Neural crest cell (in vitro differentiated cells): ENCODE measurements around the gene ERCC5. TPM values are rescaled to one million over a fixed set of nuclear protein-coding genes. Genes with fewer than 3 reads are reported as not detected.

Experiments used
- DNase-seq: peaks from one replicate; pipeline ENCODE4 v3.0.0; 2021; ENCODE audit warnings: low read depth, mixed read lengths, low spot score
- H3K27ac Mint-ChIP-seq: one replicate; pipeline ENCODE4 v1.8.0; 2021; ENCODE audit warnings: mild to moderate bottlenecking, mixed read lengths; ENCODE audit not compliant: unreplicated experiment
- H3K27me3 Mint-ChIP-seq: 2 replicates; pipeline ENCODE4 v1.8.0; 2021; ENCODE audit warnings: low read depth, mild to moderate bottlenecking, mixed read lengths
- H3K36me3 Mint-ChIP-seq: 2 replicates; pipeline ENCODE4 v1.8.0; 2021; ENCODE audit warnings: low read depth, mild to moderate bottlenecking, mixed read lengths
- H3K4me1 Mint-ChIP-seq: 2 replicates; pipeline ENCODE4 v1.8.0; 2021; ENCODE audit warnings: mixed read lengths
- H3K4me3 Mint-ChIP-seq: one replicate; pipeline ENCODE4 v1.8.0; 2021; ENCODE audit warnings: mild to moderate bottlenecking, mixed read lengths
- H3K9me3 Mint-ChIP-seq: 2 replicates; pipeline ENCODE4 v1.8.0; 2021; ENCODE audit warnings: mixed read lengths
- CTCF ChIP-seq: fragments of 200-600 bp; sonication (generic); conservative IDR thresholded peaks from 2 replicates; pipeline ENCODE4 v1.5.0; 2021; ENCODE audit warnings: antibody characterized with exemption, mild to moderate bottlenecking
- total RNA-seq: library from RNA; stranded (reverse); gene quantifications from 2 replicates; pipeline ENCODE4 v1.2.1, GENCODE V29; 2021

ERCC5 gene
- total RNA-seq, 1 donor from 2014 or later = 39.2 TPM

- H3K9me3 Mint-ChIP-seq = peaks cover 3% of the 10 kb centered on the region
- peaks cover 9% of the 10 kb centered on the region for H3K36me3 Mint-ChIP-seq
- H3K4me1 Mint-ChIP-seq = peaks cover 9% of the 10 kb centered on the region
- H3K27me3 Mint-ChIP-seq = no peaks in the 10 kb centered on the region
- no peak for DNase-seq
- no peak for TF ChIP-seq CTCF
- no peak overlapping the region for H3K27ac Mint-ChIP-seq
- H3K4me3 Mint-ChIP-seq = no peak overlapping the region
These were observed 36.2 kb downstream of the ERCC5 start for GRCh38 chr13:102881819-102882686.

GRCh38 chr13:102892503-102892902 is 46.7 kb downstream of the ERCC5 start:
- H3K36me3 Mint-ChIP-seq = no peaks in the 10 kb centered on the region
- no peak overlapping the region for H3K4me3 Mint-ChIP-seq
- no peak for DNase-seq
- H3K9me3 Mint-ChIP-seq = no peaks in the 10 kb centered on the region
- no peak overlapping the region for H3K27ac Mint-ChIP-seq
- H3K27me3 Mint-ChIP-seq = no peaks in the 10 kb centered on the region
- no peaks in the 10 kb centered on the region for H3K4me1 Mint-ChIP-seq
- no peak for TF ChIP-seq CTCF

- TF ChIP-seq CTCF = no peak
- DNase-seq = no peak
- no peak overlapping the region for H3K27ac Mint-ChIP-seq
- H3K36me3 Mint-ChIP-seq = no peaks in the 10 kb centered on the region
- no peak overlapping the region for H3K4me3 Mint-ChIP-seq
- H3K9me3 Mint-ChIP-seq = no peaks in the 10 kb centered on the region
- H3K4me1 Mint-ChIP-seq = peaks cover 3% of the 10 kb centered on the region
- no peaks in the 10 kb centered on the region for H3K27me3 Mint-ChIP-seq
These were observed 51.7 kb downstream of the ERCC5 start for GRCh38 chr13:102897371-102898138.

GRCh38 chr13:102900193-102900608 is 54.4 kb downstream of the ERCC5 start:
- H3K9me3 Mint-ChIP-seq = no peaks in the 10 kb centered on the region
- no peaks in the 10 kb centered on the region for H3K27me3 Mint-ChIP-seq
- DNase-seq = no peak
- no peak for TF ChIP-seq CTCF
- H3K27ac Mint-ChIP-seq = no peak overlapping the region
- H3K4me3 Mint-ChIP-seq = no peak overlapping the region
- H3K36me3 Mint-ChIP-seq = no peaks in the 10 kb centered on the region
- H3K4me1 Mint-ChIP-seq = peaks cover 11% of the 10 kb centered on the region

GRCh38 chr13:102901056-102901455 is 55.2 kb downstream of the ERCC5 start:
- Mint-ChIP-seq H3K36me3 (no peaks in the 10 kb centered on the region), H3K27me3 (no peaks in the 10 kb centered on the region), H3K4me1 (peaks cover 11% of the 10 kb centered on the region), H3K27ac (no peak overlapping the region), H3K9me3 (no peaks in the 10 kb centered on the region), H3K4me3 (no peak overlapping the region)
- TF ChIP-seq CTCF = no peak
- no peak for DNase-seq
